HEK293 (cell line): Measurements from ENCODE around the gene TP53AIP1.

Experiments
- CTCF ChIA-PET: fragments of 350-600 bp; formaldehyde crosslinking; extraction: SDS; loops from one replicate; lab custom pipeline; 2021; ENCODE audit warnings: antibody characterized with exemption; lab: Yijun Ruan, JAX
- POLR2A ChIA-PET: fragments of 300-600 bp; formaldehyde crosslinking; extraction: SDS; loops from one replicate; lab custom pipeline; 2020; ENCODE audit warnings: antibody characterized with exemption, inconsistent platforms; lab: Yijun Ruan, JAX
- H3K27ac ChIP-seq: fragments of 200-500 bp; sonication (Bioruptor generic); 2 replicates; pipeline ENCODE4 v1.5.1; 2014; ENCODE audit warnings: low read depth, low read length, control low read depth, inconsistent platforms; ENCODE audit errors: extremely low read depth
- H3K36me3 ChIP-seq, 2 experiments: fragments of 200-500 bp in 1 of 2; sonication (Bioruptor generic) in 1 of 2; 1 replicate in 1 of 2; 2 replicates in 1 of 2; pipeline ENCODE4 v1.5.1; 2014 to 2017; ENCODE audit warnings: inconsistent platforms in 2 of 2, low read length in 2 of 2; ENCODE audit not compliant: control insufficient read depth in 2 of 2, insufficient read depth in 1 of 2
- H3K4me1 ChIP-seq: fragments of 200-500 bp; sonication (Bioruptor generic); 2 replicates; pipeline ENCODE4 v1.5.1; 2014; ENCODE audit warnings: mild to moderate bottlenecking, low read length, inconsistent platforms; ENCODE audit not compliant: control insufficient read depth, insufficient read depth
- H3K4me3 ChIP-seq: 2 replicates; pipeline ENCODE4 v1.5.1; 2011; ENCODE audit warnings: low read depth, mild to moderate bottlenecking, control low read depth, low read length, moderate library complexity
- H3K9me3 ChIP-seq: fragments of 200-500 bp; sonication (Bioruptor generic); 2 replicates; pipeline ENCODE4 v1.5.1; 2014; ENCODE audit warnings: low read depth, low read length, inconsistent platforms; ENCODE audit not compliant: control insufficient read depth, insufficient read depth
- CTCF ChIP-seq: fragments of 450-650 bp; formaldehyde crosslinking; IDR thresholded peaks from 2 replicates; pipeline ENCODE4 v1.5.1; 2016; ENCODE audit warnings: missing biosample characterization, missing genetic modification characterization
- FEZF1 ChIP-seq: fragments of 450-650 bp; formaldehyde crosslinking; IDR thresholded peaks from 2 replicates; pipeline ENCODE4 v1.5.1; 2016; ENCODE audit warnings: missing biosample characterization, missing genetic modification characterization
- OSR2 ChIP-seq: fragments of 450-650 bp; formaldehyde crosslinking; IDR thresholded peaks from 2 replicates; pipeline ENCODE4 v1.5.1; 2016; ENCODE audit warnings: missing biosample characterization, missing genetic modification characterization
- ZBTB44 ChIP-seq: fragments of 450-650 bp; IDR thresholded peaks from 2 replicates; pipeline ENCODE4 v1.5.1; 2018; ENCODE audit warnings: missing biosample characterization, mild to moderate bottlenecking, missing genetic modification characterization
- ZNF138 ChIP-seq: fragments of 450-650 bp; formaldehyde crosslinking; IDR thresholded peaks from 2 replicates; pipeline ENCODE4 v1.5.1; 2016; ENCODE audit warnings: missing biosample characterization, missing genetic modification characterization, borderline replicate concordance
- ZNF239 ChIP-seq: fragments of 450-650 bp; formaldehyde crosslinking; IDR thresholded peaks from 2 replicates; pipeline ENCODE4 v1.5.1; 2016; ENCODE audit warnings: missing biosample characterization, missing genetic modification characterization
- ZNF248 ChIP-seq: fragments of 450-650 bp; formaldehyde crosslinking; IDR thresholded peaks from 2 replicates; pipeline ENCODE4 v1.5.1; 2017; ENCODE audit warnings: missing biosample characterization, missing genetic modification characterization
- ZNF510 ChIP-seq: fragments of 450-650 bp; formaldehyde crosslinking; IDR thresholded peaks from 2 replicates; pipeline ENCODE4 v1.5.1; 2018; ENCODE audit warnings: mild to moderate bottlenecking, missing genetic modification characterization, missing biosample characterization; ENCODE audit not compliant: insufficient replicate concordance
- ZNF555 ChIP-seq: fragments of 450-650 bp; formaldehyde crosslinking; conservative IDR thresholded peaks from 2 replicates; pipeline ENCODE4 v1.5.1; 2017; ENCODE audit warnings: missing biosample characterization, mild to moderate bottlenecking, missing genetic modification characterization, inconsistent platforms
- ZSCAN4 ChIP-seq: fragments of 450-650 bp; formaldehyde crosslinking; IDR thresholded peaks from 2 replicates; pipeline ENCODE4 v1.5.1; 2017; ENCODE audit warnings: missing biosample characterization, missing genetic modification characterization

The TP53AIP1 gene

GRCh38 chr11:128953151-128953550 is 10.5 kb upstream of the TP53AIP1 start:
- Histone ChIP-seq H3K9me3 (no peaks in the 10 kb centered on the region), H3K4me1 (no peaks in the 10 kb centered on the region), H3K36me3 (no peaks in the 10 kb centered on the region), H3K27ac (no peak overlapping the region), H3K4me3 (no peak overlapping the region)
- ChIA-PET CTCF (interaction anchor here (0.7 to 18.1 kb wide), 2 partner anchors 32 to 65 kb away, joined by 5 to 556 read pairs; partner anchors contain the start of gene KCNJ5), POLR2A (no interaction called here)
- TF ChIP-seq ZNF138 = no peak
- TF ChIP-seq ZSCAN4 (tag by site-specific recombination) = peak; percentile 98
- TF ChIP-seq ZNF239 (tag by site-specific recombination) = no peak

GRCh38 chr11:128949791-128950454 is 7.3 kb upstream of the TP53AIP1 start:
- CTCF ChIA-PET = interaction anchor here (1.1 to 18.1 kb wide), 2 partner anchors 62 to 120 kb away, joined by 3 to 556 read pairs; partner anchors contain the start of gene KCNJ5
- peak; percentile 31; the same call in 1 of the 2 replicates for TF ChIP-seq FEZF1 (tag by site-specific recombination)
- TF ChIP-seq ZNF248 (tag by site-specific recombination) = no peak
- TF ChIP-seq, all 188 proteins: peak for 1
- POLR2A ChIA-PET = no interaction called here
- Histone ChIP-seq H3K27ac (no peak overlapping the region), H3K36me3 (no peaks in the 10 kb centered on the region), H3K9me3 (no peaks in the 10 kb centered on the region), H3K4me1 (no peaks in the 10 kb centered on the region), H3K4me3 (no peak overlapping the region)

GRCh38 chr11:128948583-128948982 is 5.9 kb upstream of the TP53AIP1 start:
- POLR2A ChIA-PET = no interaction called here

More at GRCh38 chr11:128948583-128948982, 5.9 kb upstream of the TP53AIP1 start:
- Histone ChIP-seq H3K9me3 (no peaks in the 10 kb centered on the region), H3K4me3 (no peak overlapping the region), H3K27ac (no peak overlapping the region), H3K4me1 (no peaks in the 10 kb centered on the region), H3K36me3 (no peaks in the 10 kb centered on the region)
- no peak for TF ChIP-seq ZBTB44 (tag by site-specific recombination)
- no peak for TF ChIP-seq OSR2
- TF ChIP-seq ZNF555 = no peak
- TF ChIP-seq ZNF510 (tag by site-specific recombination) = no peak
- peak; percentile 24; the same call in 1 of the 2 replicates for TF ChIP-seq CTCF (tag by site-specific recombination)
- CTCF ChIA-PET = interaction anchor here (0.5 to 18.1 kb wide), 7 partner anchors 8 to 777 kb away, joined by 3 to 556 read pairs (median 3); partner anchors contain the start of gene KCNJ5
